PC-3 (cell line): ENCODE data around the gene TMEM106B.

ENCODE experiments used
- EZH2phosphoT487 ChIP-seq: fragments of 300-600 bp; sonication (generic); IDR thresholded peaks from 2 replicates; pipeline ENCODE4 v1.6.1; 2018; ENCODE audit warnings: mild to moderate bottlenecking, antibody characterized with exemption, low read length, borderline replicate concordance
- TF ChIP-seq, protein P1 (sequence below): fragments of 300-600 bp; sonication (generic); conservative IDR thresholded peaks from 2 replicates; pipeline ENCODE4 v1.5.1; 2017; ENCODE audit warnings: antibody characterized with exemption, low read depth, mild to moderate bottlenecking, low read length

GRCh38 chr7:12199363-12199762 lies 11.7 kb upstream of the TMEM106B start:
- TF ChIP-seq, protein P1, sequence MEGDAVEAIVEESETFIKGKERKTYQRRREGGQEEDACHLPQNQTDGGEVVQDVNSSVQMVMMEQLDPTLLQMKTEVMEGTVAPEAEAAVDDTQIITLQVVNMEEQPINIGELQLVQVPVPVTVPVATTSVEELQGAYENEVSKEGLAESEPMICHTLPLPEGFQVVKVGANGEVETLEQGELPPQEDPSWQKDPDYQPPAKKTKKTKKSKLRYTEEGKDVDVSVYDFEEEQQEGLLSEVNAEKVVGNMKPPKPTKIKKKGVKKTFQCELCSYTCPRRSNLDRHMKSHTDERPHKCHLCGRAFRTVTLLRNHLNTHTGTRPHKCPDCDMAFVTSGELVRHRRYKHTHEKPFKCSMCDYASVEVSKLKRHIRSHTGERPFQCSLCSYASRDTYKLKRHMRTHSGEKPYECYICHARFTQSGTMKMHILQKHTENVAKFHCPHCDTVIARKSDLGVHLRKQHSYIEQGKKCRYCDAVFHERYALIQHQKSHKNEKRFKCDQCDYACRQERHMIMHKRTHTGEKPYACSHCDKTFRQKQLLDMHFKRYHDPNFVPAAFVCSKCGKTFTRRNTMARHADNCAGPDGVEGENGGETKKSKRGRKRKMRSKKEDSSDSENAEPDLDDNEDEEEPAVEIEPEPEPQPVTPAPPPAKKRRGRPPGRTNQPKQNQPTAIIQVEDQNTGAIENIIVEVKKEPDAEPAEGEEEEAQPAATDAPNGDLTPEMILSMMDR = no peak
- TF ChIP-seq EZH2phosphoT487 = no peak
